GM10266 (cell line): Measurements from ENCODE around the gene ELMO3.

Experiments used
- DNase-seq: peaks from one replicate; pipeline ENCODE4 v3.0.0; 2012; ENCODE audit errors: extremely low spot score
- TF ChIP-seq, protein P1 (sequence below): IDR thresholded peaks from 2 replicates; pipeline ENCODE4 v1.5.1; 2012; ENCODE audit warnings: mild to moderate bottlenecking, low read depth; ENCODE audit not compliant: control insufficient read depth, insufficient read depth; ENCODE audit errors: missing control alignments

ELMO3 gene

DNA sequence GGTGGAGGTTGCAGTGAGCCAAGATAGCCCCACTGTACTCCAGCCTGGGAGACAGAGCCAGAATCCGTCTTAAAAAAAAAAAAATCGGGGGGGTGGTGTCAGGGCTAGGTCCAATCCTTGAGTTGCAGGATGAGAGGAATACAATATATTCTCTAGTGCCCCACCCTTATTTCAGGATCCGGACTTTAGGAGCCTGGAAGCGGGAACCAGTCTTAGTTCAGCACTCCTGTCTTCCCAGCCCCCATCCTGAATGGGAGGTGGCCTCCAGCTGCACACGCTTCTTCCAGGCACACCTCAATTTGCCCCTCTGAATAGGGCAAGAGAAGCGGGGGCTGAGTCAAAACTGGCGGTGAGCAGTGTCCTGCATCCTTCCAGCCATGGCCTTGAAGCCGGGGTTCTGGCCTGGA, 46.7 kb downstream of the ELMO3 start:
- TF ChIP-seq, protein P1, sequence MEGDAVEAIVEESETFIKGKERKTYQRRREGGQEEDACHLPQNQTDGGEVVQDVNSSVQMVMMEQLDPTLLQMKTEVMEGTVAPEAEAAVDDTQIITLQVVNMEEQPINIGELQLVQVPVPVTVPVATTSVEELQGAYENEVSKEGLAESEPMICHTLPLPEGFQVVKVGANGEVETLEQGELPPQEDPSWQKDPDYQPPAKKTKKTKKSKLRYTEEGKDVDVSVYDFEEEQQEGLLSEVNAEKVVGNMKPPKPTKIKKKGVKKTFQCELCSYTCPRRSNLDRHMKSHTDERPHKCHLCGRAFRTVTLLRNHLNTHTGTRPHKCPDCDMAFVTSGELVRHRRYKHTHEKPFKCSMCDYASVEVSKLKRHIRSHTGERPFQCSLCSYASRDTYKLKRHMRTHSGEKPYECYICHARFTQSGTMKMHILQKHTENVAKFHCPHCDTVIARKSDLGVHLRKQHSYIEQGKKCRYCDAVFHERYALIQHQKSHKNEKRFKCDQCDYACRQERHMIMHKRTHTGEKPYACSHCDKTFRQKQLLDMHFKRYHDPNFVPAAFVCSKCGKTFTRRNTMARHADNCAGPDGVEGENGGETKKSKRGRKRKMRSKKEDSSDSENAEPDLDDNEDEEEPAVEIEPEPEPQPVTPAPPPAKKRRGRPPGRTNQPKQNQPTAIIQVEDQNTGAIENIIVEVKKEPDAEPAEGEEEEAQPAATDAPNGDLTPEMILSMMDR = no peak
- DNase-seq = no peak

DNA sequence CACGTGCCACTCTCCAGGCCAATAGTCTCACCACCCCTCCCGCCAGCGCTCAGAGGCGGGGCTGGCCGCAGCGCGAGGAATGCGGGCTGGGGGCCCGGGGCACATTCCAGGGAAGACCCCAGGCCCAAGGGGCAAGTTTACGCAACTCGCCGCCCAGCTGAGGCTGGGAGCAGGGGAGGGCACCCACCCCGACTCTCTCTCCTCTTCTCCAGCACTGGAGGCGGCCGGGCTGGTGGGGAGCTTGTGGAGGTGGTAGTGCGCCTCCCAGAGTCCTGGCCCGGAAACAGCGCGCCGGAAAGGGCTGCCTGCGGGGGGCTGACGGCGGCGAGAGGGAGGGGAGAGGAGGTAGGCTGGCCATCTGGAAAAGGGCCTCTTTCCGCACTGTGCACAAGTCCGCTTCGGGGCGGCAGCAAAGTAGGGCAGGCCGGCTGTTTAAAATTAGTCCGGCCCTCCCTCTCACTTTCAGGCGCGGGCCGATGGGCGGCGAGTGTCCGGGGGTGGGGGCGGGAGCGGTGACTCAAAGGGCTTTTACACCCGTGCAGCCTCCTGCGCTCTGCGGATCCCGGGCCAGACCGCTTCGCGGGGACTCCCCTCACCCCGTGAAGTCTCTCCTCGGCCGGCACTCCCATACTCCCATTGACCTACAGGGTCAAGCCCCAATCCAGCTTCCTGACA, 47.3 kb downstream of the ELMO3 start:
- TF ChIP-seq, protein P1 = peak; percentile 49

DNA sequence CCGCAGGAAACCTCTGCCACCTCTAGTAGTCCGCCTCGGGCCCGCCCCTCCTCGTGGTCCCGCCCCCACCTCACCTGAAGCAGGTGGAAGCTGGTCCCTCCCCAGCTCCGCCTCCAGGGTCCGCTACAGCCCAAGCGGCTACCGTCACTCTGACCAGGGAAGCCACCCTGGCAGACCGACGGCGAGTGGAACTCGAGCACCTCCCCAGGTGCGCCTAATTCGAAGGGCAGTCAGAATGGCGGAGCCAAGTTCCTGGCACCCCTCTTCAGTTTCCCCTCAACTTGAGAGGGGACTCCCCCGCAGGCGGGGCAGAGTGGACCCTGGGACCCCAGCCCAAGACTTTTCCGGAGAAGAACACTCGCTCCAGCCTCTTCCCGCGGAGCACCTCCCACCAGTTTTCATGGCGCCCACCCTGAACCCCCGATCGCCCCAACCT, 47.8 kb downstream of the ELMO3 start:
- DNase-seq = peak; percentile 51
- TF ChIP-seq, protein P1 = no peak

More for the DNA sequence above, 47.3 kb downstream of the ELMO3 start:
- peak; percentile 79 for DNase-seq

DNA sequence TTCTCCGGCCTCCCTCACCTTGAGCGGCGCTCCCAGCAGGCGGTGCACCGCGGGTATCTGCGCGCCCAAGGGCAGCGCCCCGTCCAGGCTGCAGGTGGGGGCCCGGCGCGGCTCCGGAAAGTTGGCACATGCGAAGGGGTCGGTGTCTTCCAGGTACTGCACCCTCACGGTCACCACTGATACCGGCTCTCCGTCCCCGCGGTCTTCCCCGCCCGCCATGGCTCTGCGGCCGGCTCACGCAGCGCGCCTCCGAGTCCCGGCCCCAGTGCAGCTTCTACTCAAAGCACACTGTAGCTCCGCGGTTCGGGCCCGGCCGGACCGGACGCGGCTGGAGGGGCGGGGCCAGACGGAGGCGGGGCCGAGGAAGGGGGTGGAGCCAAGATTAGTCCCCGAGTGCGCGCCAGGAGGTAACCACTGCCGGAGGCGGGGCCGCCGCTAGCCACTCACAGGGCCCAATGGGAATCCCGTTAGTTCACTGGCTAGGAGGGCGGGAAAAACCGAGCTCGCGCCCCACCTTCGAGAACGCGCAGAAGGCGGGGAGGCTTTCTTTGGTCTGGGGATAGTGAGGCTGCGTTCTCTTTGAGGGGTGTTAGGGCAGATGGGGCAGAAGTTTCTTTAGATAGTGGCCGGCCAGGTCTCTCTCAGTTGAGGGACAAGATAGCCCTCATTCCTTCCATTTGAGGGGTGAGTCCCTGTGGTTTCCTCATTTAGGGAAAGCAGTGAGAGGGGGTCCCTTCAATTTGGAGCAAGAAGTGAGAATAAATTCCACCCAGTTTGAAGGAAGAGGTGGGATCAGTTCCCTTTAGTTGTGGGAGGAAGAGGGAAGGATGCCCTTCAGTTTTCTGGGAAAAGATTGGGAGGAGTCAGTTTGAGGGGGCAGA, 48.5 kb downstream of the ELMO3 start, which contains the start of gene FHOD1:
Gene FHOD1, minus strand, starts transcription at position 290 of the 881 bp plus-strand sequence. Its CDS starts 71 bp downstream, at position 219.
- TF ChIP-seq, protein P1 = no peak

DNA sequence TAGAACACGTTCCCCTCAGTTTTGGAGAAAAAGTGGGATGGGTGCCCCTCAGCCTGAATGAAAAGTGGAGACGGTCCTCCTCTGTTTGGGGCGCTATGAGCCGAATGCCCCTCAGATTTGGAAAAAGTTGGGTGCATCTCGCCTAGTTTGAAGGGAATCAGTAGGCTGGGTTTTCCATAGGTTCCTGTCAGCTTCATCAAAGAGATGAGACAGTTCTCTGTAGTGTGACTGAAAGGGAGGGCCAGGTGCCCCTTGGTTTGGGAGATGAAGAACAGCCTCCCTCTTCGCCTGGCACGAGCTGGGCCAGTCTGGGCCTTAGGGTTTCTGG, 49.1 kb downstream of the ELMO3 start:
- DNase-seq = no peak
- TF ChIP-seq, protein P1 = no peak

More for the DNA sequence above, 48.5 kb downstream of the ELMO3 start, which contains the start of gene FHOD1:
- peak; percentile 98 for DNase-seq

DNA sequence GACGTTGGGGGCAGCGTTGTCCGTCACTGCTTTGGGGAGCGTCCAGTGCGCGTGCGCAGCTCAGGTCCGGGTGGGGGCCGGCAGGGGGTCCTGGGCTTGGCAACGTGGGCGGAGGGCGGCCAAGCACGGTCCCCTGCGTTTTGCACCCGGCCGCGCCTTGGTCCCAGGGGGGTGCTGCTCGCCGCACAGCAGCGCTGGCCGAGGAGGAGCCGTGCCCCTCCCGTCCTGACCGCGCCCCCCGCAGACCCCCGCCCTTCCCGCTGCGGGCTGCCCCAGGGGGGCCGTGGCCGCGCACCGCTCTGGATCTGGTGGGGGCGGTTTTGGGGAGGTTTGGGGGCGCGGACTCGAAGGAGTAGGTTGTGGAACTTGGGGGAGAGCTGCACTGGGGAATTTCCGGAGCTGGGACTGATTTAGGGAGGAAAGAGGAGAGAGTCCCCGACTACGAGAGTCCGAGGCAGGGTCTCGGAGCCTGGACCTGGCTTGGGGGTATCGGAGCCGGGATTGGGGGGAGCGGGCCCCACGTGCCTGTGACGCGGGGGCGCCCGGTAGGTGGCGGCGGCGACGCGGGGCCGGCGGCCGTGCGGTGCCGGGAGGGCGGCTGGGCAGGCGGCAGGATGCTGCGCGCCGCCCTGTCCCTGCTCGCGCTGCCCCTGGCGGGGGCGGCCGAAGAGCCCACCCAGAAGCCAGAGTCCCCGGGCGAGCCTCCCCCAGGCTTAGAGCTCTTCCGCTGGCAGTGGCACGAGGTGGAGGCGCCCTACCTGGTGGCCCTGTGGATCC, 49.7 kb downstream of the ELMO3 start, which contains the start of gene SLC9A5:
Gene SLC9A5, plus strand, starts transcription at position 579 of the 777 bp plus-strand sequence. Its CDS starts 36 bp downstream, at position 615.
- DNase-seq = peak; percentile 77
- TF ChIP-seq, protein P1 = peak; percentile 43
